ENCODE results near the gene TMEM14B. TPM values are rescaled to one million over a fixed set of nuclear protein-coding genes. Genes with fewer than 3 reads are reported as not detected.

Gene TMEM14B
- polyA plus RNA-seq, 4 donors, result 50.8 to 83.8 (median 63.5) TPM

Other genes with a start within 250 kb of the TMEM14B start
- 10 to 100 TPM in 1 of 4 donors, 1 to 10 TPM in 3; 6.5 to 39.3 (median 8.4) TPM for gene GCNT2, start 226.5 kb upstream of the TMEM14B start, polyA plus RNA-seq
- gene C6orf52, start 53.2 kb upstream of the TMEM14B start, polyA plus RNA-seq, result 1 to 10 TPM; 1.6 to 7.8 (median 4.0) TPM
- gene PAK1IP1, start 52.8 kb upstream of the TMEM14B start, polyA plus RNA-seq, result 10 to 100 TPM in 2 of 4 donors, 1 to 10 TPM in 2; 5.1 to 17.5 (median 10.3) TPM
- 100 to 1,000 TPM; 105 to 145 (median 140) TPM for gene TMEM14C, start 24.7 kb upstream of the TMEM14B start, polyA plus RNA-seq
- under 1 TPM in 2 of 4 donors, not detected in 2; 0.03 to 0.34 TPM for gene MAK, start 90.7 kb downstream of the TMEM14B start, polyA plus RNA-seq
- not detected for gene GCM2, start 134.2 kb downstream of the TMEM14B start, polyA plus RNA-seq
- gene SYCP2L, start 139.2 kb downstream of the TMEM14B start, polyA plus RNA-seq, result under 1 TPM in 2 of 4 donors, not detected in 2; 0.07 to 0.40 TPM